Mesenchymal stem cell (in vitro differentiated cells and primary cell): Measurements from ENCODE around the gene ARHGAP6.

Source experiments
- DNase-seq: peaks from one replicate; pipeline ENCODE4 v3.0.0-alpha.2; 2013
- H2AFZ ChIP-seq: one replicate; pipeline ENCODE4 v1.6.1; 2013; ENCODE audit warnings: low read depth, mild to moderate bottlenecking, control low read depth, inconsistent platforms, low read length, moderate library complexity
- H2AK5ac ChIP-seq: 2 replicates; pipeline ENCODE4 v1.6.1; 2013; ENCODE audit warnings: low read length, moderate library complexity, mild to moderate bottlenecking, inconsistent platforms; ENCODE audit not compliant: severe bottlenecking
- H2BK120ac ChIP-seq: one replicate; pipeline ENCODE4 v1.6.1; 2013; ENCODE audit warnings: low read depth, mild to moderate bottlenecking, inconsistent platforms, low read length, moderate library complexity
- H2BK12ac ChIP-seq, 2 experiments: one replicate each; pipeline ENCODE4 v1.6.1; 2013; ENCODE audit warnings: inconsistent platforms in 2 of 2, low read length in 2 of 2, mild to moderate bottlenecking in 2 of 2, moderate library complexity in 2 of 2, control low read depth in 1 of 2
- H2BK15ac ChIP-seq: one replicate; pipeline ENCODE4 v1.6.1; 2013; ENCODE audit warnings: mild to moderate bottlenecking, low read depth, inconsistent platforms; ENCODE audit not compliant: poor library complexity, severe bottlenecking
- H2BK5ac ChIP-seq: 2 replicates; pipeline ENCODE4 v1.6.1; 2013; ENCODE audit warnings: low read depth, mild to moderate bottlenecking, low read length, control low read depth, inconsistent platforms; ENCODE audit not compliant: poor library complexity, severe bottlenecking
- H3K14ac ChIP-seq, 2 experiments: one replicate each; pipeline ENCODE4 v1.6.1; 2013; ENCODE audit warnings: inconsistent platforms in 2 of 2, low read length in 2 of 2, control low read depth in 1 of 2, mild to moderate bottlenecking in 1 of 2, moderate library complexity in 1 of 2
- H3K18ac ChIP-seq, 2 experiments: one replicate each; pipeline ENCODE4 v1.6.1; 2013; ENCODE audit warnings: inconsistent platforms in 2 of 2, low read length in 2 of 2, control low read depth in 1 of 2, low read depth in 1 of 2, mild to moderate bottlenecking in 1 of 2
- H3K23ac ChIP-seq, 2 experiments: one replicate each; pipeline ENCODE4 v1.6.1; 2013; ENCODE audit warnings: inconsistent platforms in 2 of 2, low read length in 2 of 2, mild to moderate bottlenecking in 2 of 2, moderate library complexity in 2 of 2, control low read depth in 1 of 2
- H3K27ac ChIP-seq: 2 replicates; pipeline ENCODE4 v1.5.1; 2013; ENCODE audit warnings: mild to moderate bottlenecking, moderate library complexity, low read length, control low read depth, inconsistent platforms; ENCODE audit not compliant: poor library complexity, severe bottlenecking
- H3K27me3 ChIP-seq, 2 experiments: 2 replicates each; pipeline versions ENCODE4 v1.6.1 to v1.7.0; 2013; ENCODE audit warnings: low read length in 2 of 2, mild to moderate bottlenecking in 2 of 2, moderate library complexity in 2 of 2, control low read depth in 1 of 2, inconsistent platforms in 1 of 2; ENCODE audit not compliant: control insufficient read depth in 1 of 2, insufficient read depth in 1 of 2
- H3K36me3 ChIP-seq, 2 experiments: 2 replicates each; pipeline versions ENCODE4 v1.6.1 to v1.7.0; 2013; ENCODE audit warnings: low read length in 2 of 2, control low read depth in 1 of 2, inconsistent platforms in 1 of 2, low read depth in 1 of 2, mild to moderate bottlenecking in 1 of 2; ENCODE audit not compliant: insufficient read depth in 2 of 2, control insufficient read depth in 1 of 2
- H3K4ac ChIP-seq, 2 experiments: one replicate each; pipeline ENCODE4 v1.6.1; 2013; ENCODE audit warnings: inconsistent platforms in 2 of 2, low read length in 2 of 2, mild to moderate bottlenecking in 2 of 2, moderate library complexity in 2 of 2, control low read depth in 1 of 2, low read depth in 1 of 2
- H3K4me1 ChIP-seq: 2 replicates; pipeline ENCODE4 v1.6.1; 2013; ENCODE audit warnings: low read depth, low read length, control low read depth; ENCODE audit not compliant: control insufficient read depth, insufficient read depth
- H3K4me2 ChIP-seq: 2 replicates; pipeline ENCODE4 v1.6.1; 2013; ENCODE audit warnings: low read length, mild to moderate bottlenecking, inconsistent platforms; ENCODE audit not compliant: poor library complexity, severe bottlenecking
- H3K4me3 ChIP-seq, 2 experiments: 2 replicates each; pipeline versions ENCODE4 v1.5.1 to v1.7.0; 2013; ENCODE audit warnings: low read length in 2 of 2, mild to moderate bottlenecking in 2 of 2, control low read depth in 1 of 2, low read depth in 1 of 2; ENCODE audit not compliant: insufficient read depth in 1 of 2
- H3K79me1 ChIP-seq: replicated peaks from 2 replicates; pipeline ENCODE4 v1.6.1; 2013; ENCODE audit warnings: mild to moderate bottlenecking, control low read depth, low read length, inconsistent platforms; ENCODE audit not compliant: poor library complexity, severe bottlenecking
- H3K9ac ChIP-seq: 2 replicates; pipeline ENCODE4 v1.7.0; 2013; ENCODE audit warnings: mild to moderate bottlenecking, low read length, moderate library complexity
- H3K9me3 ChIP-seq: 2 replicates; pipeline ENCODE4 v1.7.0; 2013; ENCODE audit warnings: mild to moderate bottlenecking, low read length; ENCODE audit not compliant: control insufficient read depth
- H4K8ac ChIP-seq: one replicate; pipeline ENCODE4 v1.6.1; 2013; ENCODE audit warnings: inconsistent platforms, mild to moderate bottlenecking, low read length, moderate library complexity
- H4K91ac ChIP-seq: one replicate; pipeline ENCODE4 v1.6.1; 2013; ENCODE audit warnings: mild to moderate bottlenecking, low read length, inconsistent platforms
- WGBS: methylation state at CpG from one replicate; pipeline ENCODE4 v1.1.7; 2013; ENCODE audit warnings: mixed read lengths; 5-methylcytosine and 5-hydroxymethylcytosine counted together

The ARHGAP6 gene

DNA sequence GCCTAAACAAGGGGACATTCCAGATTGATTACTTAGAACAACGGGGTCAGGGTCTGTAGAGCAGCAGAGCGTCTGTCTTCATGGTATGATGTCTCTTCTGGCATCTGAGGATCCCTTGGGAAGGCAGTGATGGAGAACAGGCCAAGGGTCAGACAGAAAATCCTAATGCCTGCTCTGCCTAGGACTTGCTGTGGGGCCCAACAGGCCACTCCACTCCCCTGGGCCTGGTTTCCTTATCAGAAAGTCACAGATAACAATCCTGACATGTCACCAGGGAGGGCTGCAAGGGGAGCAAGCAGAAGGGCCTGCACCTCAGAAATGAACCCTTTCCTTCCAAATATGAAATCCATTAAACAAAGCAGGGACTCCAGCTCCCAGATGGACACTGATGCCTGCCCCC, 21.4 kb upstream of the ARHGAP6 start:
- no peaks in the 10 kb centered on the region for H3K4me1 ChIP-seq
- H3K23ac ChIP-seq = no peak overlapping the region
- no peak overlapping the region for H2AFZ ChIP-seq
- no peak overlapping the region for H3K9ac ChIP-seq
- H3K27ac ChIP-seq = no peak overlapping the region
- H4K8ac ChIP-seq = peak overlapping the region; percentile 69
- no peak overlapping the region for H3K4ac ChIP-seq
- H2BK12ac ChIP-seq = peak overlapping the region in 1 of 2 experiments; percentile 39
- no peak overlapping the region for H3K4me2 ChIP-seq
- no peak overlapping the region for H3K4me3 ChIP-seq
- peak overlapping the region; percentile 39 for H4K91ac ChIP-seq
- H2AK5ac ChIP-seq = no peak overlapping the region
- 7% methylated on average over 2 of the region's 2 CpGs for WGBS
- no peak overlapping the region for H3K14ac ChIP-seq
- H3K18ac ChIP-seq = peak overlapping the region in 1 of 2 experiments; percentile 54
- no peaks in the 10 kb centered on the region for H3K27me3 ChIP-seq
- H3K36me3 ChIP-seq = no peaks in the 10 kb centered on the region
- peak overlapping the region; percentile 19 for H2BK120ac ChIP-seq
- no peaks in the 10 kb centered on the region for H3K9me3 ChIP-seq
- H2BK5ac ChIP-seq = no peak overlapping the region
- no peak overlapping the region for H2BK15ac ChIP-seq
- no peak for DNase-seq
- H3K79me1 ChIP-seq = no peaks in the 10 kb centered on the region

DNA sequence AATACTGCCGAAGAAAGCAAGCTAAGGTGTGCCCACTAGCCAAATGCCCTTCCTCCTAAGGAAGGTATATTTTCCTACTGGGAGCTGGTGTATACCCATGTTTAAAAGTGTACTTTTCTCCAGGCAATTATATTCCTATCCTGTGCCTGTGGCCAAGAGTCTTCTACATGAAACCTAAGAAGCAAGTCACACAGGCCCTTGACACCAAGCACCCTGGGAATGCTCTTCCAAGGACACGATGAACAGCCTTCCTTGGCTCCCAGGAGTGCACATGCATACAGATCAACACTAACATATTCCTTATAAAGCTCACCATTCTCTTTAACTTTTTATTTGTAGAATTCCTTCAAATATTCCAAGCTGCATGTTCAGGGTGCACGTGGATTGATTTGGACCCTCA, 17.3 kb upstream of the ARHGAP6 start:
- H3K9me3 ChIP-seq = no peaks in the 10 kb centered on the region
- no peaks in the 10 kb centered on the region for H3K36me3 ChIP-seq
- H3K4me1 ChIP-seq = no peaks in the 10 kb centered on the region
- no peaks in the 10 kb centered on the region for H3K79me1 ChIP-seq
- no peak overlapping the region for H3K18ac ChIP-seq
- H3K27me3 ChIP-seq = no peaks in the 10 kb centered on the region
- no peak overlapping the region for H3K4me2 ChIP-seq
- H4K91ac ChIP-seq = no peak overlapping the region
- no peak overlapping the region for H2BK12ac ChIP-seq
- no peak overlapping the region for H3K27ac ChIP-seq
- no peak overlapping the region for H2BK15ac ChIP-seq
- no peak overlapping the region for H3K4ac ChIP-seq
- H2AK5ac ChIP-seq = no peak overlapping the region
- 95% methylated on average over 1 of the region's 3 CpGs for WGBS
- no peak overlapping the region for H2BK5ac ChIP-seq
- no peak overlapping the region for H2BK120ac ChIP-seq
- H2AFZ ChIP-seq = no peak overlapping the region
- no peak overlapping the region for H3K4me3 ChIP-seq
- no peak overlapping the region for H4K8ac ChIP-seq
- H3K14ac ChIP-seq = no peak overlapping the region
- H3K9ac ChIP-seq = no peak overlapping the region
- H3K23ac ChIP-seq = no peak overlapping the region
- no peak for DNase-seq

DNA sequence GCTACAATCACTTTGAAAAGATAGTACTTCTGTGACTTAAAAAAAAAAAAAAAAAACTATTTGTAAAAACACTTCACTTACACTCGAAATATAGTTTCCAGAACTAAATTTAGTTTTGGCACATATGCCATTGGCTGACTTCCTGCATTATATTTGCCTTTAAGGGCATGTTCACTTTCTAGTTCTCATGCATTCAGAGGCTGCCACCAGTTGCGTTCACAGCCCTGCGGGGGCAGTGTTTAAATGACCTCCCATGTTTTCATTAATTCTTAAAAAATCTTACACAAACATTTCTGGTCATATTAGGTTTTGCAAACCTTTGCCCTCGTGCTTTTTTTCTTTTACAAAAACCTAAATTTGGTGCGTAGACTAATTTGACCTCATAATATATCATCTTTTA, 12.4 kb upstream of the ARHGAP6 start:
- Histone ChIP-seq H2AK5ac (no peak overlapping the region), H3K27ac (no peak overlapping the region), H2BK120ac (no peak overlapping the region), H3K23ac (no peak overlapping the region), H3K9ac (no peak overlapping the region), H3K4me2 (no peak overlapping the region), H2BK12ac (no peak overlapping the region), H4K91ac (no peak overlapping the region), H2AFZ (no peak overlapping the region), H4K8ac (no peak overlapping the region), H3K14ac (no peak overlapping the region), H2BK15ac (no peak overlapping the region), H3K4ac (no peak overlapping the region), H3K4me1 (no peaks in the 10 kb centered on the region), H2BK5ac (no peak overlapping the region), H3K4me3 (no peak overlapping the region), H3K79me1 (no peaks in the 10 kb centered on the region), H3K27me3 (no peaks in the 10 kb centered on the region), H3K36me3 (no peaks in the 10 kb centered on the region), H3K9me3 (no peaks in the 10 kb centered on the region), H3K18ac (no peak overlapping the region)
- no peak for DNase-seq
- WGBS = 39% methylated on average over 3 of the region's 5 CpGs

DNA sequence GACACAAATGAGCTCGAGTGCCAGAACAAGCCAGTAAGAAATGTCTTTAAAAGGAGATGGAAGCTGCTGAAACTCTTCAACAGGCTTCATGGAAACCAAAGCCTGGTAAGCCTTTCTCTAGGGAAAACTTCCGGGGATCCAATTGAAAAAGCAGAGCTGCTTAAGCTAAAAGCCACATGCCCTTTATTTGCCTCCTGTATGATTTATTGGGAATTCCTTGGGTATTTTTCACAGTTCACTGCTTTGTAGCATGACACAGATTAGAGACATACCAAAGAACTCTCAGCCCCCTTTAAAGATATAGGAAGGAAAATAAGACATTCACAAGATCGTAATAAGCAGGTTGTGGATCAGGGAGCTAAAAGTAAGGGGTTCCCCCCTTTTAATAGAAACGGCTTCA, 6.5 kb upstream of the ARHGAP6 start:
- H3K36me3 ChIP-seq = no peaks in the 10 kb centered on the region
- H2AFZ ChIP-seq = no peak overlapping the region
- no peak overlapping the region for H3K18ac ChIP-seq
- H3K27ac ChIP-seq = no peak overlapping the region
- H3K4me2 ChIP-seq = no peak overlapping the region
- no peak overlapping the region for H3K4me3 ChIP-seq
- H3K27me3 ChIP-seq = no peaks in the 10 kb centered on the region
- no peak overlapping the region for H3K23ac ChIP-seq
- no peaks in the 10 kb centered on the region for H3K9me3 ChIP-seq
- no peak overlapping the region for H4K8ac ChIP-seq
- H3K9ac ChIP-seq = no peak overlapping the region
- H3K4ac ChIP-seq = no peak overlapping the region
- peaks cover 1% of the 10 kb centered on the region for H3K4me1 ChIP-seq
- WGBS = 69% methylated on average over 3 of the region's 4 CpGs
- no peak for DNase-seq
- no peak overlapping the region for H2AK5ac ChIP-seq
- H3K79me1 ChIP-seq = no peaks in the 10 kb centered on the region
- no peak overlapping the region for H2BK12ac ChIP-seq
- no peak overlapping the region for H2BK15ac ChIP-seq
- no peak overlapping the region for H2BK5ac ChIP-seq
- H4K91ac ChIP-seq = no peak overlapping the region
- H3K14ac ChIP-seq = no peak overlapping the region
- H2BK120ac ChIP-seq = no peak overlapping the region
